K562 (cell line): ENCODE measurements around the gene SNX25. TPM values are rescaled to one million over a fixed set of nuclear protein-coding genes. Genes with fewer than 3 reads are reported as not detected.

Experiments
- ATF3 ChIP-seq, 2 experiments: fragments of 450-650 bp in 1 of 2; sonication (generic) in 1 of 2; formaldehyde crosslinking in 1 of 2; IDR thresholded peaks in 1 of 2; conservative IDR thresholded peaks in 1 of 2; 2 replicates each; pipeline versions ENCODE4 v1.6.1 to v1.8.1; 2016 to 2023; ENCODE audit warnings: mild to moderate bottlenecking in 2 of 2, moderate library complexity in 2 of 2, inconsistent platforms in 1 of 2, missing genetic modification reagents in 1 of 2
- ELK3 ChIP-seq: fragments of 450-650 bp; formaldehyde crosslinking; IDR thresholded peaks from 2 replicates; pipeline ENCODE4 v1.4.0; 2020; ENCODE audit warnings: mild to moderate bottlenecking
- HDAC6 ChIP-seq: IDR thresholded peaks from 2 replicates; pipeline ENCODE4 v1.6.1; 2012; ENCODE audit warnings: low read depth, mild to moderate bottlenecking, control low read depth, inconsistent platforms, low read length, moderate library complexity
- POLR2AphosphoS2 ChIP-seq: IDR thresholded peaks from 2 replicates; pipeline ENCODE4 v1.6.1; 2012; ENCODE audit warnings: low read length, improper control_type of control experiment
- PRPF4 ChIP-seq: fragments of 200-400 bp; formaldehyde crosslinking; IDR thresholded peaks from one replicate; pipeline ENCODE4 v1.6.1; 2017; ENCODE audit warnings: low read length, low read depth, mild to moderate bottlenecking; ENCODE audit not compliant: insufficient read depth, poor library complexity, severe bottlenecking
- PYGO2 ChIP-seq: fragments of 450-650 bp; IDR thresholded peaks from 2 replicates; pipeline ENCODE4 v1.6.1; 2016; ENCODE audit warnings: mild to moderate bottlenecking, missing genetic modification characterization, moderate library complexity, missing compliant biosample characterization
- ZNF609 ChIP-seq: sonication (generic); formaldehyde crosslinking; IDR thresholded peaks from 2 replicates; pipeline ENCODE4 v1.8.1; 2023; ENCODE audit warnings: missing genetic modification reagents, mild to moderate bottlenecking, borderline replicate concordance
- polyA plus RNA-seq, 8 experiments: library from polyadenylated mRNA; depleted of rRNA in 4 of 8; stranded (reverse) in 5 of 8; unstranded in 3 of 8; fragments of >200 nt; fragmentation: Nextera tagmentation in 2 of 8; fragmentation: Illumina TruSeq in 1 of 8; extraction: Ambion mirVana in 2 of 8; extraction: Trizol in 1 of 8; gene quantifications; 2 replicates each; pipeline versions ENCODE4 v1.2.1 to v1.2.3, GENCODE V29; 2011 to 2014; ENCODE audit warnings: inconsistent platforms in 1 of 8, missing spikeins in 1 of 8
- total RNA-seq, 7 experiments: library from RNA; depleted of rRNA in 6 of 7; stranded (reverse); fragments of >200 nt in 6 of 7; fragmentation: Illumina TruSeq in 2 of 7; extraction: Trizol in 2 of 7; gene quantifications; 2 replicates each; pipeline versions ENCODE4 v1.2.1 to v1.2.3, GENCODE V29; 2011 to 2021; ENCODE audit warnings: low replicate concordance in 1 of 7
- TF ChIP-seq, protein P1 (sequence below): sonication (generic); formaldehyde crosslinking; IDR thresholded peaks from 2 replicates; pipeline ENCODE4 v1.8.1; 2023; ENCODE audit warnings: mild to moderate bottlenecking, missing genetic modification reagents, moderate library complexity
- TF ChIP-seq, protein P2 (sequence below): sonication (generic); formaldehyde crosslinking; IDR thresholded peaks from 2 replicates; pipeline ENCODE4 v1.8.1; 2023; ENCODE audit warnings: mild to moderate bottlenecking, missing genetic modification reagents
- TF ChIP-seq, protein P3 (sequence below): fragments of 450-650 bp; IDR thresholded peaks from 2 replicates; pipeline ENCODE4 v1.6.1; 2016; ENCODE audit warnings: antibody characterized with exemption
- TF ChIP-seq, protein P4 (sequence below): fragments of 200-800 bp; sonication (Bioruptor generic); IDR thresholded peaks from 2 replicates; pipeline ENCODE4 v1.6.1; 2017; ENCODE audit warnings: missing genetic modification characterization, missing compliant biosample characterization

Gene SNX25
- total and polyA plus RNA-seq, 9 of the 15 experiments (the other 6 are each of a cell fraction or from before 2014, with no cell fraction given) = 2.5 to 23.4 (median 13.3) TPM

- TF ChIP-seq ATF3 (IDR thresholded peaks at IDR 0.05) = peak; percentile 74; the same call in 1 of the 2 replicates
- TF ChIP-seq ATF3 (CRISPR knock-in tag; conservative IDR thresholded peaks at IDR 0.05) = 0 out of 2 replicates have a peak, but pooled peaks have one; percentile 49
- TF ChIP-seq, protein P1, sequence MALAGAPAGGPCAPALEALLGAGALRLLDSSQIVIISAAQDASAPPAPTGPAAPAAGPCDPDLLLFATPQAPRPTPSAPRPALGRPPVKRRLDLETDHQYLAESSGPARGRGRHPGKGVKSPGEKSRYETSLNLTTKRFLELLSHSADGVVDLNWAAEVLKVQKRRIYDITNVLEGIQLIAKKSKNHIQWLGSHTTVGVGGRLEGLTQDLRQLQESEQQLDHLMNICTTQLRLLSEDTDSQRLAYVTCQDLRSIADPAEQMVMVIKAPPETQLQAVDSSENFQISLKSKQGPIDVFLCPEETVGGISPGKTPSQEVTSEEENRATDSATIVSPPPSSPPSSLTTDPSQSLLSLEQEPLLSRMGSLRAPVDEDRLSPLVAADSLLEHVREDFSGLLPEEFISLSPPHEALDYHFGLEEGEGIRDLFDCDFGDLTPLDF (CRISPR knock-in tag) = peak; percentile 85
- no peak for TF ChIP-seq HDAC6
- TF ChIP-seq, protein P2, sequence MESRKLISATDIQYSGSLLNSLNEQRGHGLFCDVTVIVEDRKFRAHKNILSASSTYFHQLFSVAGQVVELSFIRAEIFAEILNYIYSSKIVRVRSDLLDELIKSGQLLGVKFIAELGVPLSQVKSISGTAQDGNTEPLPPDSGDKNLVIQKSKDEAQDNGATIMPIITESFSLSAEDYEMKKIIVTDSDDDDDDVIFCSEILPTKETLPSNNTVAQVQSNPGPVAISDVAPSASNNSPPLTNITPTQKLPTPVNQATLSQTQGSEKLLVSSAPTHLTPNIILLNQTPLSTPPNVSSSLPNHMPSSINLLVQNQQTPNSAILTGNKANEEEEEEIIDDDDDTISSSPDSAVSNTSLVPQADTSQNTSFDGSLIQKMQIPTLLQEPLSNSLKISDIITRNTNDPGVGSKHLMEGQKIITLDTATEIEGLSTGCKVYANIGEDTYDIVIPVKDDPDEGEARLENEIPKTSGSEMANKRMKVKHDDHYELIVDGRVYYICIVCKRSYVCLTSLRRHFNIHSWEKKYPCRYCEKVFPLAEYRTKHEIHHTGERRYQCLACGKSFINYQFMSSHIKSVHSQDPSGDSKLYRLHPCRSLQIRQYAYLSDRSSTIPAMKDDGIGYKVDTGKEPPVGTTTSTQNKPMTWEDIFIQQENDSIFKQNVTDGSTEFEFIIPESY (CRISPR knock-in tag) = peak; percentile 88
- no peak for TF ChIP-seq ELK3 (CRISPR knock-in tag)
- TF ChIP-seq ZNF609 (CRISPR knock-in tag) = no peak
- TF ChIP-seq, protein P3, sequence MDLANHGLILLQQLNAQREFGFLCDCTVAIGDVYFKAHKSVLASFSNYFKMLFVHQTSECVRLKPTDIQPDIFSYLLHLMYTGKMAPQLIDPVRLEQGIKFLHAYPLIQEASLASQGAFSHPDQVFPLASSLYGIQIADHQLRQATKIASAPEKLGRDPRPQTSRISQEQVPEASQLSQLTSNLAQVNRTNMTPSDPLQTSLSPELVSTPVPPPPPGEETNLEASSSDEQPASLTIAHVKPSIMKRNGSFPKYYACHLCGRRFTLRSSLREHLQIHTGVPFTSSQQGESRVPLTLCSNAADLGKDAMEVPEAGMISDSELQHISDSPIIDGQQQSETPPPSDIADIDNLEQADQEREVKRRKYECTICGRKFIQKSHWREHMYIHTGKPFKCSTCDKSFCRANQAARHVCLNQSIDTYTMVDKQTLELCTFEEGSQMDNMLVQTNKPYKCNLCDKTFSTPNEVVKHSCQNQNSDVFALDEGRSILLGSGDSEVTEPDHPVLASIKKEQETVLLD = peak; percentile 70
- TF ChIP-seq, protein P4, sequence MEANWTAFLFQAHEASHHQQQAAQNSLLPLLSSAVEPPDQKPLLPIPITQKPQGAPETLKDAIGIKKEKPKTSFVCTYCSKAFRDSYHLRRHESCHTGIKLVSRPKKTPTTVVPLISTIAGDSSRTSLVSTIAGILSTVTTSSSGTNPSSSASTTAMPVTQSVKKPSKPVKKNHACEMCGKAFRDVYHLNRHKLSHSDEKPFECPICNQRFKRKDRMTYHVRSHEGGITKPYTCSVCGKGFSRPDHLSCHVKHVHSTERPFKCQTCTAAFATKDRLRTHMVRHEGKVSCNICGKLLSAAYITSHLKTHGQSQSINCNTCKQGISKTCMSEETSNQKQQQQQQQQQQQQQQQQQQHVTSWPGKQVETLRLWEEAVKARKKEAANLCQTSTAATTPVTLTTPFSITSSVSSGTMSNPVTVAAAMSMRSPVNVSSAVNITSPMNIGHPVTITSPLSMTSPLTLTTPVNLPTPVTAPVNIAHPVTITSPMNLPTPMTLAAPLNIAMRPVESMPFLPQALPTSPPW (CRISPR knock-in tag) = peak; percentile 97
- peak; percentile 37 for TF ChIP-seq PRPF4
- no peak for TF ChIP-seq PYGO2 (tag)
- peak; percentile 80 for TF ChIP-seq POLR2AphosphoS2
These were observed 186.7 kb downstream of the SNX25 start (continued) for GRCh38 chr4:185395956-185396723.
